Measurements from ENCODE around the gene GRID1.

GRID1 gene

GRCh38 chr10:86371691-86372090, 5.1 kb upstream of the GRID1 start:
- H3F3A ChIP-seq (ENCODE audit: insufficient read depth, low read length): no peaks in the 10 kb centered on the region
- no peak for TF ChIP-seq CTCF (IDR thresholded peaks at IDR 0.05; ENCODE audit: low read length)
- TF ChIP-seq EZH2phosphoT487 (IDR thresholded peaks at IDR 0.05; ENCODE audit: low read length): no peak
- no peak for TF ChIP-seq EZH2 (optimal IDR thresholded peaks at IDR 0.05; ENCODE audit: low read depth, low read length)
- no peak overlapping the region for H3K4me2 ChIP-seq (ENCODE audit: low read depth, low read length)
- H3K4me3 ChIP-seq (ENCODE audit: low read length): no peak overlapping the region
- H3K9me2 ChIP-seq (replicated peaks; ENCODE audit: insufficient read depth, low read length): no peaks in the 10 kb centered on the region
- H3K79me2 ChIP-seq (ENCODE audit: low read length): no peaks in the 10 kb centered on the region
- H3K9me3 ChIP-seq (replicated peaks; ENCODE audit: insufficient read depth, low read length): no peaks in the 10 kb centered on the region
- peaks cover 19% of the 10 kb centered on the region for H3K27me3 ChIP-seq (replicated peaks; ENCODE audit: insufficient read depth, low read length)
- no peak overlapping the region for H3K27ac ChIP-seq (ENCODE audit: low read length)
- no peak for DNase-seq
- no peaks in the 10 kb centered on the region for H4K20me1 ChIP-seq (ENCODE audit: insufficient read depth, low read length)
- no peaks in the 10 kb centered on the region for H3K4me1 ChIP-seq (ENCODE audit: low read length)
- H2AFZ ChIP-seq (ENCODE audit: low read length): no peak overlapping the region
- H3K9ac ChIP-seq (ENCODE audit: low read length): no peak overlapping the region
- H3K36me3 ChIP-seq (replicated peaks; ENCODE audit: insufficient read depth, low read length): no peaks in the 10 kb centered on the region

DNA sequence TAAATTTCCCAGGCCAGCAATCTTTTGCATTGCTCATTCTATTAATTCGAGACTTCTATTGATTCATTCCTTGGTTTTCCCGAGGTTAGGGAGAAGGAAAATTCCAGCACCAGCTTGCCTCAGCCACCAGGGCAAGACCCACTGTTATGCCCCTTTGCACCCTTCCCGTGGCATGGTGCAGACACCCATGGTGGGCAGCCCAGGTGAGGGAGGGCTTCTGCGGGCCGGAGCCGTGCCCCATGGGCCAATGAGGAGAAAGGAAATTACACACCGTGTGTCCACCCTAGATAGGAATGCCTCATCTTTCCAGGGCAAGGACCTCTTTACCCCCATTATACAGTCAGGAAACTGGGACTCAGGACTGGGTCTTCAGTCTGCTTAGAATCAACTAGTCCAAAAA, 4.5 kb upstream of the GRID1 start:
- H3K4me1 ChIP-seq (ENCODE audit: low read length): no peaks in the 10 kb centered on the region
- no peak for DNase-seq
- H3K9me2 ChIP-seq (replicated peaks; ENCODE audit: insufficient read depth, low read length): no peaks in the 10 kb centered on the region
- peaks cover 19% of the 10 kb centered on the region for H3K27me3 ChIP-seq (replicated peaks; ENCODE audit: insufficient read depth, low read length)
- no peaks in the 10 kb centered on the region for H3K36me3 ChIP-seq (replicated peaks; ENCODE audit: insufficient read depth, low read length)
- H3F3A ChIP-seq (ENCODE audit: insufficient read depth, low read length): no peaks in the 10 kb centered on the region
- H3K4me2 ChIP-seq (ENCODE audit: low read depth, low read length): no peak overlapping the region
- TF ChIP-seq EZH2phosphoT487 (IDR thresholded peaks at IDR 0.05; ENCODE audit: low read length) (no peak), CTCF (IDR thresholded peaks at IDR 0.05; ENCODE audit: low read length) (no peak), EZH2 (optimal IDR thresholded peaks at IDR 0.05; ENCODE audit: low read depth, low read length) (no peak)
- no peak overlapping the region for H3K9ac ChIP-seq (ENCODE audit: low read length)
- no peak overlapping the region for H2AFZ ChIP-seq (ENCODE audit: low read length)
- H4K20me1 ChIP-seq (ENCODE audit: insufficient read depth, low read length): no peaks in the 10 kb centered on the region
- H3K27ac ChIP-seq (ENCODE audit: low read length): no peak overlapping the region
- no peak overlapping the region for H3K4me3 ChIP-seq (ENCODE audit: low read length)
- no peaks in the 10 kb centered on the region for H3K79me2 ChIP-seq (ENCODE audit: low read length)
- no peaks in the 10 kb centered on the region for H3K9me3 ChIP-seq (replicated peaks; ENCODE audit: insufficient read depth, low read length)

GRCh38 chr10:86370006-86370585, 3.5 kb upstream of the GRID1 start:
- no peak overlapping the region for H3K27ac ChIP-seq (ENCODE audit: low read length)
- H3F3A ChIP-seq (ENCODE audit: insufficient read depth, low read length): no peaks in the 10 kb centered on the region
- DNase-seq: no peak
- no peaks in the 10 kb centered on the region for H3K36me3 ChIP-seq (replicated peaks; ENCODE audit: insufficient read depth, low read length)
- no peaks in the 10 kb centered on the region for H3K79me2 ChIP-seq (ENCODE audit: low read length)
- no peak overlapping the region for H3K4me2 ChIP-seq (ENCODE audit: low read depth, low read length)
- H3K4me3 ChIP-seq (ENCODE audit: low read length): no peak overlapping the region
- H3K9me3 ChIP-seq (replicated peaks; ENCODE audit: insufficient read depth, low read length): no peaks in the 10 kb centered on the region
- no peaks in the 10 kb centered on the region for H3K9me2 ChIP-seq (replicated peaks; ENCODE audit: insufficient read depth, low read length)
- H3K4me1 ChIP-seq (ENCODE audit: low read length): no peaks in the 10 kb centered on the region
- H3K27me3 ChIP-seq (replicated peaks; ENCODE audit: insufficient read depth, low read length): peaks cover 28% of the 10 kb centered on the region
- no peak overlapping the region for H2AFZ ChIP-seq (ENCODE audit: low read length)
- TF ChIP-seq EZH2 (optimal IDR thresholded peaks at IDR 0.05; ENCODE audit: low read depth, low read length) (no peak), EZH2phosphoT487 (IDR thresholded peaks at IDR 0.05; ENCODE audit: low read length) (no peak), CTCF (IDR thresholded peaks at IDR 0.05; ENCODE audit: low read length) (no peak)
- no peak overlapping the region for H3K9ac ChIP-seq (ENCODE audit: low read length)
- H4K20me1 ChIP-seq (ENCODE audit: insufficient read depth, low read length): no peaks in the 10 kb centered on the region
